SU-DHL-6 (cell line): ENCODE measurements around the gene KLK15.

Experiments used
- EZH2phosphoT487 ChIP-seq: fragments of 200-600 bp; sonication (generic), shearing (Covaris generic); conservative IDR thresholded peaks from 2 replicates; pipeline ENCODE4 v1.6.1; 2018; ENCODE audit warnings: mild to moderate bottlenecking, antibody characterized with exemption, low read length, moderate library complexity, mixed read lengths
- TF ChIP-seq, protein P1 (sequence below): fragments of 200-600 bp; sonication (generic); IDR thresholded peaks from one replicate; pipeline ENCODE4 v1.5.1; 2017; ENCODE audit warnings: antibody characterized with exemption, mild to moderate bottlenecking, low read length, moderate library complexity; ENCODE audit not compliant: insufficient read depth, poor library complexity, severe bottlenecking

DNA sequence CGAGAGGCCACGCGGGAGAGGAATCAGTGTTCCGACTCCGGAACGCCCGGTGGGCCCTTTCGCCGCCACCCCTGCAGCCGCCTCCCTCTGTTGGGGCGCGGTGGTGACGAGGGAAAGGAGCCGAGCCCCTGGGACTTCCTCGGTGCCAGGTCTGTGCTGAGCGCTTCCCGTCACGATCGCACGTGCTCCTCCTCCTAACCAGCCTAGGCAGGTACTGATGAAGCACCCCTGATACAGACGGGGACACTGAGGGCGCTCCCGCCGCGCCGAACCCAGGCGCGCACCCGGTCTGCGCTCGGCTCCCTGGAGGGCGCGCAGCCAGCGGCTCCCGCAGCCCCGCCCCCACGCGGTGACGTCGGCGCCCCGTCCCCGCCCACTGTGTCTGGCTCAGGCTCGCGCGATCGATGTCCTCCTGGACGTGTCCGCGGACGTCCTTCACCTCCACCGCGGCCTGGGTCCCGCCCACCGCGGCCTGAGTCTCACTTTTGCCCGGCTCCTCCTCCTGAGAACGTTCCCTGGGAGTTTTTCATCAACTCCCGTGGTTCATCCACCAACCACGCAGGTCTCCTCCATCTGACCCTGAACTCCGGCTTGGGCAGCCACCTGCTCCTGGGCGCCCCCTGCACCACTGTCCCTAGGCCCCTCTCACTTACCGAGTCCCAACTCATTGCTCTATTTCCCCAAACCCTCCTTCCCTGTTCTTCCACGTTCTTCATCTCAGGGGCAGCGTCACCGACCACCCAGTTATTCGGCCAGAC is 2.6 kb upstream of the KLK15 start:
- no peak for TF ChIP-seq EZH2phosphoT487
- TF ChIP-seq, protein P1, sequence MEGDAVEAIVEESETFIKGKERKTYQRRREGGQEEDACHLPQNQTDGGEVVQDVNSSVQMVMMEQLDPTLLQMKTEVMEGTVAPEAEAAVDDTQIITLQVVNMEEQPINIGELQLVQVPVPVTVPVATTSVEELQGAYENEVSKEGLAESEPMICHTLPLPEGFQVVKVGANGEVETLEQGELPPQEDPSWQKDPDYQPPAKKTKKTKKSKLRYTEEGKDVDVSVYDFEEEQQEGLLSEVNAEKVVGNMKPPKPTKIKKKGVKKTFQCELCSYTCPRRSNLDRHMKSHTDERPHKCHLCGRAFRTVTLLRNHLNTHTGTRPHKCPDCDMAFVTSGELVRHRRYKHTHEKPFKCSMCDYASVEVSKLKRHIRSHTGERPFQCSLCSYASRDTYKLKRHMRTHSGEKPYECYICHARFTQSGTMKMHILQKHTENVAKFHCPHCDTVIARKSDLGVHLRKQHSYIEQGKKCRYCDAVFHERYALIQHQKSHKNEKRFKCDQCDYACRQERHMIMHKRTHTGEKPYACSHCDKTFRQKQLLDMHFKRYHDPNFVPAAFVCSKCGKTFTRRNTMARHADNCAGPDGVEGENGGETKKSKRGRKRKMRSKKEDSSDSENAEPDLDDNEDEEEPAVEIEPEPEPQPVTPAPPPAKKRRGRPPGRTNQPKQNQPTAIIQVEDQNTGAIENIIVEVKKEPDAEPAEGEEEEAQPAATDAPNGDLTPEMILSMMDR = no peak
